ENCODE results near the gene SMIM23. TPM values are rescaled to one million over a fixed set of nuclear protein-coding genes. Genes with fewer than 3 reads are reported as not detected.

Gene SMIM23
- total RNA-seq, result not detected

DNA sequence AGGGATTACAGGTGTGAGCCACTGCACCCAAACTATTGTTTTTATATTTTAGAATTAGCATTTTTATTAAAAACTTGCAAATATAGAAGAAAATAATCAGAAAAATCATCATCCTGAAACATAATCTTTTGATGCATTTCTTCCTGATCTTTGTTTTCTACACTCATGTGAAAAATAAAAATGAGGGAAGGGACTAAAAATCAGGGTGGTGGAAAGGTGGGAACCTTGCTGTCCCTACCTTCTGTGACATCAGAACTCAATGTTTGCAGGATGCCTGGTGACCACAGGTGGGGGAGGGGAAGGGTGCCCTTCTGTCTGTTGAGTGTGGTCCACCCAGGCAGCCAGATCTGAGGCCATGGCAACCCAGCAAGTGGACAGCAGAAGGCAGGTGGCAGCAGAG is at the start of gene SMIM23:
SMIM23 (plus strand) TSS at position 301 of the 400 bp plus-strand sequence; CDS start at position 356, 55 bp downstream.
- DNase-seq, result no peak

DNA sequence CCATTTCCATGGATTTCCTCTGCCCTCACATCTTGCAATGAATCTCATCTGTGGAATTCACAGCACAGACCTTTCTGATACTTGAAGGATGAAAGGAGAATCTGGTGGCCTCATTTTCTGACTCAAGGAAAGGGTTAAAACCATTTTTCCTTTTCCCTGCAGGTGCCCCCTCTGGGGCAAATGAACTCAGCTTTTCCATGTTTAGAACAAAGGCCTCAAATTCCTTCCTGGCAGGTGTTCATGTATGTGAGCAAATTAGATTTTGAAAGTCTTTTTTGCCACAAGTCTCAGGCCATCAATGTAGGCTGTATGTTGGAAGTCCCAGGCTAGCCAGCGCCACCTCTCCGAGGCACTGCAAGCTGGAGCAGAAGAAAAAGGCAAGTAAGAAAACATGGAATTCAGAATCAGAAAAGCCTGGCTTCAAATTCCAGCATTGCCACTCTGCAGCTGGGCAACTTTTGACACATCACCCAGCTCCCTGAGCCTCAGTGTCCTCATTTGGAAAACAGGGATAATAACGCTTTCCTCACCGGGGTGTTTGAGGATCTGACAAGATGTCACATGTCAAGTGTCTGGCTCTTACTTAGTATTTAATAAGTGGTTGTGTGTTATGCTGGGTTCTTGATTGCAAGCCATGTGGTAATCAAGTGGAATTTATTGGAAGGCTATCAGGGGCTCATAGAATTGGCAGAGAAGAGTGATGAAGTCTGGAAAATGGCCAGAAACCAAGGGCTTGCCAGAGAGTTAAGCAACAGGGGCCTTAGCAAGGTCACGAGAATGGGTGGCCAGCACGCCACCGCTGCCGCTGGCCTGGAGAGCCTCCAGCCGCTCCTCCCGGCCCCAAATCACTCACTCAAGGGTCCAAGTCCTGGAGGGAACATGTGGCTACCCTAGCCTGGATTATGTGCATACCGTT is 48.4 kb upstream of the SMIM23 start:
- peak; percentile 33 for DNase-seq

DNA sequence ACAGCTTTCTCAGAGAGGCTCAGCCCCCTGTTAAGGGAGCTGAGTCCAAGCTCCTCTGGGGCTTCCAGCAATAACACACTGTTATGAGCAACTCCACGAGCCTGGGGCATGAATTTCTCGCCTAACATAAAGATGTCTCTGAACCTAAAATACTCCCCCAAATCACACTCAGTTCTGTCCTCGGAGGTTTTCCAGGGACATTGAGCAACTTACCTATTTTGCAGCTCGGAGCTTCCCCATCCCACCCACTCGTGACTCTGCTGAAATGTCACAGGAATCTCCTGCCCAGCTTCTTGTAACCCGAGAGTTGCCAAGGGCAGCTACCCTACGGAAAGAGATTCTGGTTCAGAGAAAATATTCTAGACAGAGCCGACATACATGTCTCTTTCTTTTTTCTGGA is 47.1 kb upstream of the SMIM23 start:
- DNase-seq, result no peak

DNA sequence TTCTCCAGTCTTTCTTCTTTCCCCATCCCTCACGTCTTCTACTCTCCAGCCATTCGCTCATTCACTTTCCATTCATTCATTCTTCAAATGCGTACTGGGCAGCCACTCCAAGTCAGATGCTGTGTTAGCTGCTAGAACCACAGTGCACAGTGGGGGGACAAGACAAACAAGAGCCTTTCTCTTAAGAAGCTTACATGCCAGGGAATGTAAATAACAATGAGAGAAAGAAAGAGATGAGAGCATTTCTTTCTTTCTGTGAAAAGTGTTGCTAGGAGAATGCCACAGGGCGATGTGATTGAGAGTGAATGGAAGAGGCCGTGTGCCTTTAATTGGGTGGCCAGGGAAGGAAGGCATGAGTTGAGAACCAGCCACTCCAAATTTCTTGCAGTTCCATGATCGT is 46.3 kb upstream of the SMIM23 start:
- no peak for DNase-seq

DNA sequence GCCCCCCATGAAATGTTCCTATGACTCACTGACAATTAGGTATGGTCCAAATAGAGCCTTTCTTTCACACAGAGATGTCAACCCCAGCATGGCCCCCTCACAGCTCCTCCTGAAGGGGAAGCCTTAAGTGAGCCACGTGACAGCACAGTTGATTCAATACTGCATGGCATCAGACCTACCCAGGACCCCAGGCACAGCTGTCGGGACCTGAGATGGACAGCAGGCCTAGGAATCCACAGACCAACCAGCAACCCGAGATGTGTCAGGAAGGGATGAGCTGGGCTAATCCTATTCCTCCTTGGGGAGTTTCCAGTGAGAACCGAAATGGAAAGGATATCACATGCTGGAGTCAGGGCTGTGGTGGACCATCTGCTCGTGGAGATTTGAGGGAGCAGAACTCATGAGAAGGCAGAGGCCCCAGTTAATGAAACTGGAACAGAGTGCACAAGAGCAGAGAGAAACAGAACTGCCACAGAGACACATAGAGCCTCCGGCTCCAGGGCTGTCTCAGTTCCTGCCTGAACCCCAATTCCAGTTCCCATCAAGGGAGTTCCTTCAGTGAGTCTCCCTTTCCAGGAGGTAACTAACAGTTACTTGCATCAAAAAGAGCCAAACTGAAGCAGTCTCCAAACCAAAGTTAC is 42.1 kb upstream of the SMIM23 start:
- DNase-seq, result peak; percentile 88

DNA sequence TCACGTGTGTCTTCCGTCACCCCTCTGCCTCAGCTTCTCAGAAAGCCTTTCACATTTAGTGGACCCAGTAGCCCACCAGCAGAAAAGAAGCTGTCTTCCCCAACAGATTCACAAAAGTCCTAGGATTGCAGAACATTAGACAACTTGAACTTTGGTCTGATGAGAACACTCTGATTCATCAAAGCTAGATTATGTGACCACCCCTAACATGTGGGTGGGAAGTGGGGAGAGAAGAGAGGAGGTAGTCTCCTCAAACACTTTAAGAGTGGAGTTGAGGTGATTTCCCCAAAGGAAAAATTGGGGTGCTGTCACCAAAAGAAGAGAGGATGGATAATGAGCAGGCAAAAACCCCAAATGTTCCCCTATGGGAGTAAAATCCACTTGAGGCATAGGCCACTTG is 41.4 kb upstream of the SMIM23 start:
- no peak for DNase-seq

DNA sequence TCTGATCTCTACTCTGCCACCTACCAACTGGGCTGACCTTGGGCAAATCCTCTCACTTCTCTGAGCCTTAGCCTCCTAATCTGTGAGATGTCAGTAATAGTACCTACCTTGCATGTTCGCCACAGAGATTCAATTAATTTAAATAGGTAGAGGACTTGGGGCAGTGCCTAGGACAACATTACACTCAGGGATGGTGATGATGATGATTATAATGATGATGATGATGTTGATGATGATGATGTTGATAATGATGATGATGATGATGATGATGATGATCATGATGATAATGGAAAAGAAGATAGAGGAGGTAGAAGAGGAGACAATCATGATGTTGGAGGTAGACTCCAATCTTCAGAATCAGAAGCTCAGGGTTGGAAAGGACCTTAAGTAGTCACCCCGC is 40.7 kb upstream of the SMIM23 start:
- no peak for DNase-seq

DNA sequence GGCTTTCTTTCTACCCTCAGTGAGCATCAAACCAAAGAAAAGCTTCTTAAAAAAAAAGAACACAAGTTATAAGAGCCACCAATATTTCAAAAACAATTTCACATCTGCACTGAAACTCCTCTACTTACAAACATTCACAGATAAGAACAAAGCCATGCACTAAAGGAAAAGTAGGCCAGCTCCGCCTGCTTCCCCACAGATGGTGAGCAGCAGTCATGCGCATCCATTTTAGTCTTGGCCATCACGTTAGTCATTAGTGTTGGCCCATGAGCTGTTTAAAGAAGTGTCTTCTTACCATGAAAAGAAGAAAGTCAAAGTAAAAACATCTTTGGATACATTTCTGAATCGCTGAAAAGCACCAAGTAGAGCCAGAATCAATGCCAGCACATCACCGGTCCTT is 40.0 kb upstream of the SMIM23 start:
- no peak for DNase-seq

DNA sequence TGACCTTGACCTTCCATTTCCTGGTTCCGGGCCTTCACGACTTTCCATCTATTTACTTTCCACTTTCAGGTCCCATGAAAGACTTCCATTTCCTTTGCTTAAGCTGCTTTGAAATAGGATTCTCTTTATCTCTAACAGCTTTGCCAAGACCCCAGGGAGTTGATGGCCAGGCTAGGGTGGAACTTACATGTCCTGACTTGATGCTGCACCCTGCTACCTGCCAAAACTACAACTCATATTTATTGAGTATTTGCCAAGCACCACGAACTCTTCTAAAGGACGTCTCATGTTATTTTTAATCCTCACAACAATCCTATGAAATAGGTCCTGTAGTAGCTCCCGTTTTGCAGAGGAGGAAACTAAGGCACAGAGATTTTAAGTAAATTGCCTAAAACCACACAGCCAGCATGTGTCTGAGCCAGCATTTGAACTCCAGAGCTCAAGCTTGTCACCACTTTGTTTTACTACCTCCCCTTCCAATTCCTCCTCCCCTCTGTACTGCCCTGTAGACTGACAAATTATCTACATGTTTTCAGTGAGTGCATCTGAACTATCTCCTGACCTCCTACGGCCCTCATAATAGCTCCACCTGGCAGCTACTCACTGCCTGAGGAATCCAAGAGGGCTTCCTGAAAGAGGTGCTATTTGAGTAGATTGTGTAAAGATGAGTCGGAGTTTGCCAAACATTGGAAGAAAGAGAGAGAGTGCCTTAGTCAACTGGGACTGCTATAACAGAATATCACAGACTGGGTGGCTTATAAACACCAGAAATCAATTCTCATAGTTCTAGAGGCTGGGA is 38.4 kb upstream of the SMIM23 start:
- no peak for DNase-seq

DNA sequence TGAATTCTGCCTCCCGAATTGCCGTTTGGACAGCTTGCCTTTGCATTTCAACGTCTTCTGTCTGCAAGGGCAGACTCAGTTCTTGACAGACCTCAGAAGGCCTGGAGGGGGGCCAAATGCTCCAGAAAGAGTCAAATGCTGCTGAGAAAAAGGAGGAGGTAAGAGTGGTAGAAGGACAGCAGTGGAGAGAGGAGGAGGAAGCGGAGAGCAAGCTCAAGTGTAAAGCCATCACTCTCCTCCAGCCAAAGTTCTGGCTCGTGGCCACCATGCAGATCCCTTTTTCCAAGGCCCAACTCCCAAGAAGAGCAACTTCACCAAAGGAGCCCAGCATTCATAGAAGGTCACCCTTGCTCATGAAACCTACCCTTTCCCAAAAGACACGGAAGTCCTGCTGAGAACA is 36.9 kb upstream of the SMIM23 start:
- no peak for DNase-seq

DNA sequence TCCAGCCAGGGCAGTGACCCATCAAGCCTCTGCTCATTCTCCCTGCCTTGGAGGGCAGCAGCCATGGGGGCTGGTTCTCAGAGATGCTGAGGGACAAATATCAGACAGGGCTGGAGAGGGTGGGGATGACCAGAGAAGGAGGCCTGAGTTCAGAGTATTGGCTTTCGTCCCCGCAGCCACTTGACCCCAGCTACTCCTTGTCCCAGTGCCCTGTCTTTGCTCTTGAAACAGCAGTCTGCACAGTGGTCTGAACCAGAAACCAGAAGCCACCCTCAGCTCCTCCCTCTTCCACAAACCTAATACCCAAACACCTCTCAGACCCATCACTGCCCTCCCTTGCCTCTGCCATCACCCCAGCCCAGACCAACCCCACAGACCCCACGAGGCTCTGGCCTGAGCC is 36.3 kb upstream of the SMIM23 start:
- no peak for DNase-seq

DNA sequence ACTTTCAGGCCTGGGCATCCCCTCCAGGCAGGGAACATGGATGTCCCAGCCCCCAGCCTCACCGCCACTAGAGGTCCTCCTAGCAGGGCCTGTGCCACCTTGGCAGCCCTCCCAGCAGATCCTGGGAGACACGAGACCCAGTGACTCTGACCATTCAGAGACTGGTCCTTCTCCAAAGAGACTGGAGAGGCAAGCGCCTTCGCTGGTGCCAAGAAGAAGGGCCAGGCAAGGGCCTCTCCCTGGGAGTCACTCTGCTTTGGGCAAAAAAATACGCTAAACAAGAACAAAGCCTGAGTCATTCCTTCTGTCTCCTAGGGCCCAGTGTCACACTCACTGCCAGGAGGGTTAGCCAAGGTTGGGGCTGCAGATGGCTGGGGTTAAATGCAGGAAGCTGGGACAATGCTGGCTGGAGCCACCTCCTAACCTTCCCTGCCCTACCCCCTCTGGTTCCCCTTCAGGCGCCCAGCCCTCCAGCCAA is 35.3 kb upstream of the SMIM23 start:
- no peak for DNase-seq

DNA sequence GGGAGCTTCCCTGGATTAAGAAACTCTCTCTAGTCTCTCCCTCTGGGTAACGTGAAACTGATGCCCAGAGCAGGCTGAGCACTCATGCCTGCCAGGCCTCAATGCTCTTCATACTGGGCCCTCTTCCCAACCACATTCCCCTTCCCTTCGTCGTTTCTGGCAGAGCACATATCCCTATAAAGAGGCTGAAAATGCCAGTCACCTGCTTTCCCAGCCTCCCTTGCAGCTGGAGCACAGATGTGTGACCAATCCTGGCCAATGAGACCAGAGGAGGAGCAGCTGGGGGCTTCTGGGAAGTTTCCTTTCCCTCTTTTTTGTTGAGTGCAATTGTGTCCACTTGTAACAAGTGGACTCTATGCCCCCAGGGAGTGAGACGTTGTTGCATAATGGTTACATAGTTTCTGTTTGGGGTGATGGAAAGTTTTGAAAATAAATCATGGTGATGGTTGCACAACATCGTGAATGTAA is 30.2 kb upstream of the SMIM23 start:
- peak; percentile 24 for DNase-seq

DNA sequence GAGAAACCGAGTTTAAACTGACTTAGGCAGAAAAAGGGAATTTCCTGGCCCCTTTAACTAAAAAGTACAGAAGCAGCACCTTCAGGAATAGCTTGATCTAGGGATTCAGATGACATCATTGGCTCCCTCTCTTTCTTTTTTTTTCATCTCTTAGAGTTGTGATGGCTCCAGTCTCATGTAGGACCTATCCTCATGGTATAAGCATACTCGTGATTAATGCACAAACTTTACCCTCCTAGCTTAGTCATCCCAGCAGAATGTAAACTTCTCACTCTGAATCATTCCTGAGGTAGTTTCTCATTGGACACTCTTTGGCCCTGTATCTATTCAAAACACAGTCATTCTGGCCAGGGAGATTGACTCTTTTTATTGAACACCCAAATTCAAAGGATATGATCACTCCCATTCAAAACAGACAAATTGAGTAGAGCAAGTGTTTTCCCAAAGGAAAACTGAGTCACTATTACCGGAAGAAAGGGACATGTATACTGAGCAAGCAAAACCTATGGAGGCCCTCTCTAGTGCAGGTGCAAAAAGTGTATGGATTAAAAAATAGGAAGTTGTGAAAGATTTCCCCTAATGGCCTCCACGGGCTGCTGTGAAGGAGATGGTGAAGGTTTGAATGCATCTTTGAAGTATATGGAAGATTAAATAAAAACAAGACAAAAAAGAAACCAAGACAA is 27.6 kb upstream of the SMIM23 start:
- no peak for DNase-seq

DNA sequence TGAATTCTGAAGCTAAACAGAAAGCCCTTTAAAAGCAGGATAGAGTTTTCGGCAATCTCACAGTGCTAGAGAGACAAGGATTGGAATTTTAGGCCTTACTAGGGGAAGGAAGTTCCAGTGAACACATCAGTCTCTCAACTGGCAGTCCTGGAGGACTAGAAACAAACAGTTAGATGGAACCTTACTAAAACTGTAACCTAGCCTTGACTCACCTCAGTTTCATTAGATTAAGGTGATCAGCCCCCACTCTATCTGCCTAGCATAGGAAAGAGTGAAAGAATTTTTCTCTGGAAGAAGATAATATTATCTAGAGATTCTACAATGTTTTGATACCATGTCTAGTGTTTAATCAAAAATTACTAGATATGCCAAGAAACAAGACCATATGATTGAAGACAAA is 25.8 kb upstream of the SMIM23 start:
- DNase-seq, result no peak

DNA sequence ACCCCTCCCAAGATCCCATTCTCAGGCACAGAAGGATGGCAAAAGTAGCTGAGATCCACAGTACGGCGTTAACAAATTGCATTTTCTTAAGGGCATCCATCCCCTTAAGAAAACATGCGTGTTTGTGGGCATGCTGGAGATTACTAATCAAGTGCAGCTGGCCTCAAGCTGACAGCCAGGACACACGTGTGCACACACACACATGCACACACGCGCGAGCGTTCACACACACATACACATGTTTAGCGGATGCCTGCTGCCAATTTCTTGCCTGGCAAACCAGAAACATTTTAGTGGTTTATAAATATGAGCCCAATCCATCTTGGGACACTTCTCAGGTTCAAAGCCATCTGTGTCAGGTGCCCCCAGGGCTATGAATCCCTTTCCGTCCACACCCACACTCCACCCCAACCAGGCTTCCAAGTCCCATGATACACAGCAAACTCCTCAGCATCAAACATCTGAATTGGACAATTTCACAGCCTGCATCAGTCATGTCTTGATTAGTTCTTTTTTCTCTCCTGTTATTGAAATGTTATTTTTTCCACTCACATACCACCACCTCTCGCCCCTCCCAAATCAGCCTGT is 23.5 kb upstream of the SMIM23 start:
- peak; percentile 60 for DNase-seq

DNA sequence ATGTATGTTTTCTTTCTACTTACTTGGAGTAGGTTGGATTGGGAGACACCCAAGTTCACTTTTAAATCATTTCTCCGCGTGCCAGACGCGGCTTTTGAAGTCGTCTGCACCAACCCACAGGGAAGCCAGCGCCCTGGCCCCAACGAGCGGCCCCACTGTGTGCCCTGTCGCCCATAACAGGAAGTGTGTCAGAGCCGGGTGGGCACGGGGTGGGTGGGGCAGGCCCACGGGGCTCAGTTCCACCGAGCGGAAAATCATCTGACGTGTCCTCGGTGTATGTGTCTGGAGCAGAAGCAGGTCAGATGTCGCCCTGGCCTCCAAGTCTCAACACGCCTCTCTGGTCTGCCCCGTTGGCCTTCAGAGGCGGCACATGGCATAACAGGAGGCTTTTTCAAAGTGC is 22.7 kb upstream of the SMIM23 start:
- no peak for DNase-seq

DNA sequence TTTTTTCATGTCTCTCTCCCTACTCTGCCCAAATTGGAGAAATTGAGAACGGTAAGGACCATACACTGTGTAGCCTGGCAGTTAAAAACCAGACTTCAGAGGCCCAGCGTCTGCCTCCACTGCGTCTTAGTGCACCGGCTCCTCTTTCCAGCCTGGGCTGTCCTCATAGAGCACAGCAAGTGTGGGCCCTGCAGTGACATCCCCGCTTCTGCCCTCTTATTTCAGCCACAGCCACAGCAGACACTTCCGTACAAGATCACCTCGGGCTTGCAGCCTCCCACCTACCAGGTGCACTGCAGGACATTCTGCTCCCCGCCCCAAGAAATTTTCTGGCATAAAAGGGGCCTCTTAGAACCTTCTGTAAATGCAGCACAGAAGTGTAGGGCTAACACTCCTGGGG is 21.4 kb upstream of the SMIM23 start:
- no peak for DNase-seq

DNA sequence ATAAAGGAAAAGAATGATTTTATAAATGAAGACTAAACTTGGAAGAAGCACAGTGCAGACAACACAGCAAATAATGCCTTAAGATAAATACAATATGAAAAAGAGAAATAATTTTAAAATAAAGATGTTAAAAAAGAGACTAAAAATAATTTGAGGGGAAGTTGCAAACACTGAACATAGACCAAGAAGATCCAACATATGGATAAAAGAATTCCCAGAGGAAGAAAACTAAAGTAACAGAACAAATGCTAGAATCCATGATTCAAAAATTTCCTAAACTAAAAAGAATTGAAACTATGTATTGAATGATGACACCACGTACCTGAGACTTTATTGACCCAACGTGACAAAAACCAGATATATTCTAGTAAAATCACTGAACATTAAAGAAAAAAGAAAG is 18.7 kb upstream of the SMIM23 start:
- DNase-seq, result no peak

DNA sequence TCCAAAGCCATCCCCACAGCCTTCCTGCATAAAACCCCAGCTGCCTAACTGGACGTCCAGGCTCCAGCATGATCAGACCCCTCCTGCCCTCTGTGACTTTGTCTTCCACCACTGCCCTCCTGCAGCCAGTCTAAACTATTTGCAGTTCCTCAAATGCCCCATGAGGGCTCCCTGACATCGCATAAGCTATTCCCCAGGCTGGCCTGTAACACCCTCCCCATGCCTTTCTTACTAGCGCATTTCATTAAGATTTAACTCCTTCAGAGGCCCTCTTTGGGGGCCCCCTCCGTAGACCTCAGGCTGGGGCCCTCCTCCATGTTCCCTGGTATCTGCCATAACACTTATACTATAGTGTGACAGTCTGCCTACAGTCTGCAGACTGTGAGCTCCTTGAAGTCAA is 15.5 kb upstream of the SMIM23 start:
- DNase-seq, result no peak

DNA sequence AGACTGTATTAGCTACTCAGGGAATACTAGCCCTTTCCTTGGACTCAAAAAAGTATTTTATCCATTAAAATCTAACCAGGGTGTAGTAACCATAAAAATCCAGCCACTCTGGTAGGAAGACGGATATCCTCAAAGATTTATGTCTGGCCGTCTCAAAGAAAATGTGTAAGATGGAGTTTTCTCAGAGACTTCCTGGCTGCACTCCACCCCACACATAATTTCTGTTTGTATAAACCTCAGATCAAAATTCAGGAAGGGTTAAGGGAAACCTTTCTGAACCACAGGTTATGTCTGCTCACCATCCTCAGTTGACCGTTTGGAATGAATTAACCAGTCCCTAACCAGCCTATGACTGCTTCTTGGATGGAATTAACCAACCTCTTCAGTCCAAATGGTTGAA is 13.8 kb upstream of the SMIM23 start:
- DNase-seq, result no peak

DNA sequence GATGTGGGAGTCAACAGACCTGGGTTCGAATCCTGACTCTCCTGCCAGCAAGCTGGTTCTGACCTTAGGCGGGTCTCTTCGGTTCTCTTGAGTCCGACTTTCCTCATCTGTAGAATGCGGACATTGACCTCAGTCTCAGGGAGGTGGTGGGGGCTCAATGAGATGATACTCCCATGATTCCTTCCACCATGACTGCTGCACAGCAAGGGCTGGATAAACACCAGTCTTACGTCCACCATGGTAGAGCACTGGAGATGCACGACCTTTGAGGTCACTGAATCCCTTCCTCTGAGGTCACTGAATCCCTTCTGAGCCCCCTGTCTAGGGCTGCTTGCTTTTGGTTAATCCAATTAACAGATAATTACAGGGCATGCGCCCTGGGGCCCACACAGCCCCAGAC is 12.5 kb upstream of the SMIM23 start:
- no peak for DNase-seq
